PC-3 (cell line): ENCODE results near the gene TXNDC11. TPM values are rescaled to one million over a fixed set of nuclear protein-coding genes. Genes with fewer than 3 reads are reported as not detected.

ENCODE experiments used
- ATAC-seq: fragments of 200-7000 bp; cut with Tn5 transposase; 2 replicates; pipeline ENCODE4 v1.9.1; 2020; ENCODE audit warnings: mild to moderate bottlenecking, moderate library complexity
- BruUV-seq: library from RNA; stranded (reverse); fragments of 400-500 nt; replicated peaks from 2 replicates; lab custom pipeline; 2021; lab: Mats Ljungman, UMichigan
- CTCF ChIA-PET: fragments of 300-600 bp; sonication (Branson Sonifier 250); formaldehyde crosslinking; loops from one replicate; lab custom pipeline; 2022; ENCODE audit warnings: antibody characterized with exemption; lab: Charles Lee
- POLR2A ChIA-PET: fragments of 300-600 bp; sonication (Branson Sonifier 250); formaldehyde crosslinking; loops from one replicate; lab custom pipeline; 2022; ENCODE audit warnings: antibody characterized with exemption; ENCODE audit not compliant: unreplicated experiment; lab: Charles Lee
- DNase-seq: peaks from one replicate; pipeline ENCODE4 v3.0.0-alpha.2; 2015
- H2AFZ ChIP-seq: fragments of 300-600 bp; sonication (generic); 2 replicates; pipeline ENCODE4 v1.6.0; 2016; ENCODE audit warnings: antibody characterized with exemption, low read length
- H3F3A ChIP-seq: fragments of 300-600 bp; sonication (generic); one replicate; pipeline ENCODE4 v1.6.0; 2017; ENCODE audit warnings: antibody characterized with exemption, low read length, control low read depth, mild to moderate bottlenecking; ENCODE audit not compliant: unreplicated experiment
- H3K27ac ChIP-seq: fragments of 300-600 bp; sonication (generic); 2 replicates; pipeline ENCODE4 v1.5.1; 2016; ENCODE audit warnings: mild to moderate bottlenecking, low read length
- H3K27me3 ChIP-seq: fragments of 300-600 bp; sonication (generic); 2 replicates; pipeline ENCODE4 v1.6.1; 2016; ENCODE audit warnings: low read length, mixed read lengths
- H3K36me3 ChIP-seq: fragments of 300-600 bp; sonication (generic); 2 replicates; pipeline ENCODE4 v1.6.1; 2016; ENCODE audit warnings: low read depth, mixed run types, low read length, mixed read lengths
- H3K4me1 ChIP-seq: fragments of 300-600 bp; sonication (generic); 2 replicates; pipeline ENCODE4 v1.5.1; 2016; ENCODE audit warnings: low read length; ENCODE audit not compliant: insufficient read depth
- H3K4me2 ChIP-seq: fragments of 300-600 bp; sonication (generic); 2 replicates; pipeline ENCODE4 v1.6.0; 2016; ENCODE audit warnings: low read length
- H3K4me3 ChIP-seq: fragments of 300-600 bp; sonication (generic); 2 replicates; pipeline ENCODE4 v1.5.1; 2016; ENCODE audit warnings: mild to moderate bottlenecking, low read length, mixed read lengths
- H3K79me2 ChIP-seq: fragments of 300-600 bp; sonication (generic); 2 replicates; pipeline ENCODE4 v1.6.1; 2017; ENCODE audit warnings: low read length, mixed read lengths
- H3K9ac ChIP-seq: fragments of 300-600 bp; sonication (generic); 2 replicates; pipeline ENCODE4 v1.6.0; 2016; ENCODE audit warnings: mild to moderate bottlenecking, low read length
- H3K9me2 ChIP-seq: fragments of 300-600 bp; sonication (generic); replicated peaks from 2 replicates; pipeline ENCODE4 v1.6.1; 2016; ENCODE audit warnings: mixed run types, low read length, mixed read lengths
- H3K9me3 ChIP-seq: fragments of 300-600 bp; sonication (generic); 2 replicates; pipeline ENCODE4 v1.6.1; 2016; ENCODE audit warnings: low read length, mixed read lengths
- H4K20me1 ChIP-seq: fragments of 300-600 bp; sonication (generic); 2 replicates; pipeline ENCODE4 v1.6.1; 2016; ENCODE audit warnings: low read length, mixed read lengths
- CTCF ChIP-seq: fragments of 300-600 bp; sonication (generic); conservative IDR thresholded peaks from 2 replicates; pipeline ENCODE4 v1.5.1; 2017; ENCODE audit warnings: antibody characterized with exemption, low read depth, mild to moderate bottlenecking, low read length
- EZH2 ChIP-seq: fragments of 300-600 bp; sonication (generic); IDR thresholded peaks from one replicate; pipeline ENCODE4 v1.6.1; 2017; ENCODE audit warnings: antibody characterized with exemption, mild to moderate bottlenecking, low read length; ENCODE audit not compliant: unreplicated experiment
- EZH2phosphoT487 ChIP-seq: fragments of 300-600 bp; sonication (generic); IDR thresholded peaks from 2 replicates; pipeline ENCODE4 v1.6.1; 2018; ENCODE audit warnings: mild to moderate bottlenecking, antibody characterized with exemption, low read length, borderline replicate concordance
- intact Hi-C: fragments of 100-400 bp; cut with micrococcal nuclease; formaldehyde crosslinking; loops from 2 replicates; pipeline ENCODE4 v1.9.0; 2023
- total RNA-seq: library from RNA; depleted of rRNA; stranded (reverse); fragments of >200 nt; gene quantifications from 2 replicates; pipeline ENCODE4 v1.2.3, GENCODE V29; 2014

TXNDC11 gene
- total RNA-seq, 1 experiment from 2014 or later = 20.2 TPM

DNA sequence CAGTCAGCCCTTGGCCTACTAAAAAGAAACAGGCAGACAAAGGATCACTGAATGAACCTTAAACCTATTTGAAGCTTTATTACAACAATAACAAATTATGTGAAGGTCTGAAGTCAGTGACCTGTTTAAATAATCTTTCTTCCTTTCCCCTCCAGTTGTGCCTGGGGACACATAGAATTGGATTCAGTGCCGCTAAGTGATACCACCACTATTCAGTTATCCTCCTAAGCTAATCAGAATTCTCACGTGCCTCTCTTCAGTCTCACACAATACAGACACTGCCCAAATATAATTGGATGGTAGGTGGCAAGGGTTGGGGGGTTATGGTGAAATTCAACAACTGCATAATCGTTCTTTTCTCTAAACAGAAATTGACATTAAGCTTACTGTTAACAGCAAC is 11.4 kb downstream of the TXNDC11 start:
- H4K20me1 ChIP-seq = no peaks in the 10 kb centered on the region
- intact Hi-C loops = no loop called here
- no peaks in the 10 kb centered on the region for H3K9me2 ChIP-seq
- H3K9me3 ChIP-seq = no peaks in the 10 kb centered on the region
- ChIA-PET CTCF (no interaction called here), POLR2A (no interaction called here)
- no peaks in the 10 kb centered on the region for H3F3A ChIP-seq
- DNase-seq (no peak), ATAC-seq (no peak)
- H3K9ac ChIP-seq = no peak overlapping the region
- H3K36me3 ChIP-seq = peaks cover 24% of the 10 kb centered on the region
- no peak overlapping the region for H3K27ac ChIP-seq
- no peaks in the 10 kb centered on the region for H3K4me1 ChIP-seq
- TF ChIP-seq CTCF = no peak
- TF ChIP-seq EZH2phosphoT487 = no peak
- TF ChIP-seq EZH2 = no peak
- H3K4me3 ChIP-seq = no peak overlapping the region
- H3K79me2 ChIP-seq = no peaks in the 10 kb centered on the region
- no TSS peak for BruUV-seq
- no peak overlapping the region for H3K4me2 ChIP-seq
- H2AFZ ChIP-seq = no peak overlapping the region
- no peaks in the 10 kb centered on the region for H3K27me3 ChIP-seq

DNA sequence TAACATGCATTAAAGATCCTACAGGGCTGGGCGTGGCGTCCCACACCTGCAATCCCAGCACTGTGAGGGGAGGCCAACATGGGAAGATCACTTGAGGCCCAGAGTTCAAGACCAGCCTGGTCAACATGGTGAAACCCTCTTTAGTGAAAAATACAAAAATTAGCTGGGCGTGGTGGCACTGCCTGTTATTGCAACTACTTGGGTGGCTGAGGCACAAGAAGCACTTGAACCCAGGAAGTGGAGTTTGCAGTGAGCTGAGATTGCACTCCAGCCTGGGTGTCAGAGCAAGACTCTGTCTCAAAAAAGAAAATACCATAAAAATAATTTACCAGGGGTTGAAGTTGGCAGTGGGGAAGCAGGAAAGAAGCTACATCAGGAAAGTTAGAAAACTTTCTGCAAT is 12.9 kb downstream of the TXNDC11 start:
- TF ChIP-seq EZH2phosphoT487 (no peak), CTCF (no peak), EZH2 (no peak)
- intact Hi-C loops = no loop called here
- no peak for ATAC-seq
- no peak overlapping the region for H3K4me2 ChIP-seq
- ChIA-PET CTCF (no interaction called here), POLR2A (no interaction called here)
- no peak overlapping the region for H3K4me3 ChIP-seq
- BruUV-seq = no TSS peak
- no peaks in the 10 kb centered on the region for H3K9me3 ChIP-seq
- H3F3A ChIP-seq = no peaks in the 10 kb centered on the region
- no peaks in the 10 kb centered on the region for H3K27me3 ChIP-seq
- peaks cover 17% of the 10 kb centered on the region for H3K36me3 ChIP-seq
- no peaks in the 10 kb centered on the region for H4K20me1 ChIP-seq
- H3K9ac ChIP-seq = no peak overlapping the region
- DNase-seq = no peak
- H3K79me2 ChIP-seq = no peaks in the 10 kb centered on the region
- H3K9me2 ChIP-seq = no peaks in the 10 kb centered on the region
- no peak overlapping the region for H3K27ac ChIP-seq
- H3K4me1 ChIP-seq = no peaks in the 10 kb centered on the region
- no peak overlapping the region for H2AFZ ChIP-seq

DNA sequence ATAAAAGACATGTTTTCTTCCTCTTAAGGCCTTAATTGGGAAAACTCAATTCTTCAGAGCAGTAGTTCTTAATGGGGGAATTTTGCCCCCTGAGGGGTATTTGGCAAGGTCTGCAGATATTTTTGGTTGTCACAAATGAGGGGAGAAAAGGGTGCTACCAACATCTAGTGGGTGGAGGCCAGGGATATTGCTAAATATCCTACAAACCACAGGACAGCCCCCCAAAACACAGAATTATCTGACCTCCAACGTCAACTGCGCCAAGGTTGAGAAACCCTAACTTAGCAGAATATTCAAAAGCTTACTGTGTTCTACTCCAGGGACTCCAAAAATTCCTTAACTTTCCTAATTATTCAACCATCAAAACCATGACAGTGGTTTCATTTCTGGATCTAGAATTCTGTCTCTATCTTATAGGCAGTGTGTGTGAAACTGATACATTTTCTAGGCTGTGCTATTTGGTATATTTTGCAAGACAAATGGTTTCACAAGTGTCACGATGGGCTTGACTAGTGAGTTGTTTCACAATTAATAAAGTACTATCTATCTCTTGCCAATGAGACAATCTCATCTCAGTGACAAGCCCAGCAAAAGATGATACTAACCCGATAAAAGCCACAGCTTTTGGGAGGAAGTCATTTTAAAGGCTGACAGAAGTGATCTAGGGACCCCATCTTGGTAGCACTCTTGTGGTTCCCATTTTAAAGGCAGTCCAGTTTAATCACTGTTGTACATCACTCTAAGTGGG is 14.7 kb downstream of the TXNDC11 start:
- POLR2A ChIA-PET = no interaction called here

More for the DNA sequence above, 14.7 kb downstream of the TXNDC11 start:
- TF ChIP-seq CTCF (no peak), EZH2 (no peak), EZH2phosphoT487 (no peak)
- Histone ChIP-seq H2AFZ (no peak overlapping the region), H3K27me3 (no peaks in the 10 kb centered on the region), H3K79me2 (no peaks in the 10 kb centered on the region), H3K27ac (no peak overlapping the region), H3K4me3 (no peak overlapping the region), H4K20me1 (no peaks in the 10 kb centered on the region), H3F3A (no peaks in the 10 kb centered on the region), H3K4me2 (no peak overlapping the region), H3K36me3 (peaks cover 14% of the 10 kb centered on the region), H3K9me3 (no peaks in the 10 kb centered on the region), H3K9ac (no peak overlapping the region), H3K9me2 (no peaks in the 10 kb centered on the region), H3K4me1 (no peaks in the 10 kb centered on the region)
- CTCF ChIA-PET = no interaction called here
- intact Hi-C loops = no loop called here
- DNase-seq (no peak), ATAC-seq (no peak)
- no TSS peak for BruUV-seq
